ENCODE measurements around the gene MYH10. TPM values are rescaled to one million over a fixed set of nuclear protein-coding genes. Genes with fewer than 3 reads are reported as not detected.
A peak's percentile ranks its signal among the peaks of the same experiment; 100 is the strongest.

The MYH10 gene
- total and polyA plus RNA-seq, 2 experiments from 2014 or later, result 46.8 to 69.5 TPM

GRCh38 chr17:8494506-8495111, 135.9 kb downstream of the MYH10 start:
- peaks cover 21% of the 10 kb centered on the region; the same call in 1 of the 2 replicates for H3K36me3 ChIP-seq (ENCODE audit: low read depth)
- no peak overlapping the region for H2AFZ ChIP-seq
- in situ Hi-C loops (cut with MboI), result no loop called here
- no peaks in the 10 kb centered on the region for H3K27me3 ChIP-seq (replicated peaks; ENCODE audit: insufficient read depth)
- H3K4me3 ChIP-seq, result no peak overlapping the region
- no peaks in the 10 kb centered on the region for H3K79me2 ChIP-seq (ENCODE audit: insufficient read depth)
- no peak overlapping the region for H3K27ac ChIP-seq
- TF ChIP-seq EZH2phosphoT487 (IDR thresholded peaks at IDR 0.05; ENCODE audit: insufficient read depth, low read depth), result no peak
- TF ChIP-seq EZH2 (IDR thresholded peaks at IDR 0.05; ENCODE audit: insufficient read depth, poor library complexity, severe bottlenecking), result no peak
- DNase-seq, result no peak
- no peak overlapping the region for H3K9ac ChIP-seq
- H3K4me1 ChIP-seq (ENCODE audit: insufficient read depth), result peaks cover 6% of the 10 kb centered on the region
- WGBS, 2 experiments (ENCODE audit: low coverage in 1 of 2, low lambda C conversion rate in 2 of 2, missing lambda C conversion rate in 2 of 2), result 88 to 89% methylated on average over 8 of the region's 8 CpGs
- H3K9me3 ChIP-seq (ENCODE audit: low read depth), result no peaks in the 10 kb centered on the region
- H3K9me2 ChIP-seq (ENCODE audit: insufficient read depth), result no peaks in the 10 kb centered on the region
- no peaks in the 10 kb centered on the region for H4K20me1 ChIP-seq (ENCODE audit: insufficient read depth)
- H3F3A ChIP-seq (ENCODE audit: insufficient read depth), result peaks cover 10% of the 10 kb centered on the region
- H3K4me2 ChIP-seq (ENCODE audit: unreplicated experiment), result no peak overlapping the region

GRCh38 chr17:8494021-8494420, 136.5 kb downstream of the MYH10 start:
- Histone ChIP-seq H3K9me2 (ENCODE audit: insufficient read depth) (no peaks in the 10 kb centered on the region), H3K4me2 (ENCODE audit: unreplicated experiment) (no peak overlapping the region), H3K79me2 (ENCODE audit: insufficient read depth) (no peaks in the 10 kb centered on the region), H4K20me1 (ENCODE audit: insufficient read depth) (no peaks in the 10 kb centered on the region), H3F3A (ENCODE audit: insufficient read depth) (peaks cover 15% of the 10 kb centered on the region), H2AFZ (no peak overlapping the region), H3K27ac (no peak overlapping the region), H3K4me1 (ENCODE audit: insufficient read depth) (peaks cover 12% of the 10 kb centered on the region), H3K27me3 (replicated peaks; ENCODE audit: insufficient read depth) (no peaks in the 10 kb centered on the region), H3K36me3 (ENCODE audit: low read depth) (peaks cover 15% of the 10 kb centered on the region; the same call in 1 of the 2 replicates), H3K9me3 (ENCODE audit: low read depth) (no peaks in the 10 kb centered on the region), H3K4me3 (no peak overlapping the region), H3K9ac (no peak overlapping the region)
- WGBS, 2 experiments (ENCODE audit: low coverage in 1 of 2, low lambda C conversion rate in 2 of 2, missing lambda C conversion rate in 2 of 2), result 84 to 89% methylated on average over 7 to 12 of the region's 12 CpGs
- no peak for DNase-seq
- in situ Hi-C loops (cut with MboI), result no loop called here
- no peak for TF ChIP-seq EZH2phosphoT487 (IDR thresholded peaks at IDR 0.05; ENCODE audit: insufficient read depth, low read depth)
- no peak for TF ChIP-seq EZH2 (IDR thresholded peaks at IDR 0.05; ENCODE audit: insufficient read depth, poor library complexity, severe bottlenecking)

- Histone ChIP-seq H3K4me2 (ENCODE audit: unreplicated experiment) (no peak overlapping the region), H3K36me3 (ENCODE audit: low read depth) (peaks cover 16% of the 10 kb centered on the region; the same call in 1 of the 2 replicates), H2AFZ (no peak overlapping the region), H3K79me2 (ENCODE audit: insufficient read depth) (no peaks in the 10 kb centered on the region), H3K27me3 (replicated peaks; ENCODE audit: insufficient read depth) (no peaks in the 10 kb centered on the region), H3K9me3 (ENCODE audit: low read depth) (no peaks in the 10 kb centered on the region), H3K4me1 (ENCODE audit: insufficient read depth) (peaks cover 16% of the 10 kb centered on the region), H3K9ac (no peak overlapping the region), H3K4me3 (no peak overlapping the region), H3K9me2 (ENCODE audit: insufficient read depth) (no peaks in the 10 kb centered on the region), H3K27ac (no peak overlapping the region), H4K20me1 (ENCODE audit: insufficient read depth) (no peaks in the 10 kb centered on the region), H3F3A (ENCODE audit: insufficient read depth) (peaks cover 29% of the 10 kb centered on the region)
- WGBS, 2 experiments (ENCODE audit: low coverage in 1 of 2, low lambda C conversion rate in 2 of 2, missing lambda C conversion rate in 2 of 2), result 94% methylated on average over 17 of the region's 17 CpGs
- DNase-seq, result no peak
- no peak for TF ChIP-seq EZH2 (IDR thresholded peaks at IDR 0.05; ENCODE audit: insufficient read depth, poor library complexity, severe bottlenecking)
- TF ChIP-seq EZH2phosphoT487 (IDR thresholded peaks at IDR 0.05; ENCODE audit: insufficient read depth, low read depth), result no peak
- in situ Hi-C loops (cut with MboI), result no loop called here
These were observed 138.4 kb downstream of the MYH10 start for GRCh38 chr17:8492121-8492520.

- in situ Hi-C loops (cut with MboI), result no loop called here
- WGBS, 2 experiments (ENCODE audit: low coverage in 1 of 2, low lambda C conversion rate in 2 of 2, missing lambda C conversion rate in 2 of 2), result 83% methylated on average over 17 of the region's 17 CpGs
- TF ChIP-seq EZH2phosphoT487 (IDR thresholded peaks at IDR 0.05; ENCODE audit: insufficient read depth, low read depth) (no peak), EZH2 (IDR thresholded peaks at IDR 0.05; ENCODE audit: insufficient read depth, poor library complexity, severe bottlenecking) (no peak)
- no peaks in the 10 kb centered on the region for H3K9me2 ChIP-seq (ENCODE audit: insufficient read depth)
- peak overlapping the region; percentile 82 for H3K27ac ChIP-seq
- DNase-seq, result no peak
- no peak overlapping the region for H3K4me2 ChIP-seq (ENCODE audit: unreplicated experiment)
- no peaks in the 10 kb centered on the region for H4K20me1 ChIP-seq (ENCODE audit: insufficient read depth)
- H2AFZ ChIP-seq, result no peak overlapping the region
- H3K27me3 ChIP-seq (replicated peaks; ENCODE audit: insufficient read depth), result no peaks in the 10 kb centered on the region
- no peaks in the 10 kb centered on the region for H3K9me3 ChIP-seq (ENCODE audit: low read depth)
- H3F3A ChIP-seq (ENCODE audit: insufficient read depth), result peaks cover 35% of the 10 kb centered on the region
- H3K36me3 ChIP-seq (ENCODE audit: low read depth), result peaks cover 20% of the 10 kb centered on the region; the same call in 1 of the 2 replicates
- H3K79me2 ChIP-seq (ENCODE audit: insufficient read depth), result no peaks in the 10 kb centered on the region
- no peak overlapping the region for H3K4me3 ChIP-seq
- peaks cover 16% of the 10 kb centered on the region for H3K4me1 ChIP-seq (ENCODE audit: insufficient read depth)
- no peak overlapping the region for H3K9ac ChIP-seq
These were observed 140.1 kb downstream of the MYH10 start for GRCh38 chr17:8490256-8491023.
